PC-9 (cell line): ENCODE measurements around the gene NEUROG2. TPM values are rescaled to one million over a fixed set of nuclear protein-coding genes. Genes with fewer than 3 reads are reported as not detected.

Experiments used
- BruUV-seq: library from RNA; stranded (reverse); fragments of 400-500 nt; replicated peaks from 2 replicates; lab custom pipeline; 2021; lab: Mats Ljungman, UMichigan
- CTCF ChIA-PET: fragments of 300-600 bp; sonication (Branson Sonifier 250); formaldehyde crosslinking; loops from one replicate; lab custom pipeline; 2022; ENCODE audit warnings: antibody characterized with exemption; lab: Charles Lee
- POLR2A ChIA-PET: fragments of 300-600 bp; sonication (Branson Sonifier 250); formaldehyde crosslinking; loops from one replicate; lab custom pipeline; 2022; ENCODE audit warnings: antibody characterized with exemption; ENCODE audit not compliant: unreplicated experiment; lab: Charles Lee
- DNase-seq, 2 experiments: peaks; one replicate each; pipeline versions ENCODE4 v3.0.0 to v3.0.0-alpha.2; 2015 to 2022; ENCODE audit warnings: mixed read lengths in 1 of 2
- H2AFZ ChIP-seq: fragments of 200-600 bp; sonication (generic); 2 replicates; pipeline ENCODE4 v1.8.1; 2017; ENCODE audit warnings: antibody characterized with exemption
- H3F3A ChIP-seq: fragments of 200-600 bp; sonication (generic); 2 replicates; pipeline ENCODE4 v1.8.1; 2017; ENCODE audit warnings: antibody characterized with exemption, mild to moderate bottlenecking, low read depth; ENCODE audit not compliant: insufficient read depth
- H3K27ac ChIP-seq: fragments of 200-600 bp; sonication (generic); 2 replicates; pipeline ENCODE4 v1.6.1; 2016; ENCODE audit warnings: mixed run types
- H3K27me3 ChIP-seq: fragments of 200-600 bp; sonication (generic); 2 replicates; pipeline ENCODE4 v1.6.1; 2016; ENCODE audit warnings: low read depth, mixed run types; ENCODE audit not compliant: insufficient read depth
- H3K36me3 ChIP-seq: fragments of 200-600 bp; sonication (generic); 2 replicates; pipeline ENCODE4 v1.6.1; 2016; ENCODE audit warnings: low read depth, mixed run types
- H3K4me1 ChIP-seq: fragments of 200-600 bp; sonication (generic); replicated peaks from 2 replicates; pipeline ENCODE4 v1.6.1; 2016; ENCODE audit warnings: mixed run types; ENCODE audit not compliant: insufficient read depth
- H3K4me2 ChIP-seq: fragments of 200-600 bp; sonication (generic); 2 replicates; pipeline ENCODE4 v1.6.1; 2017; ENCODE audit warnings: mixed run types
- H3K4me3 ChIP-seq: fragments of 200-600 bp; sonication (generic); 2 replicates; pipeline ENCODE4 v1.6.1; 2016; ENCODE audit warnings: mixed run types
- H3K79me2 ChIP-seq: fragments of 200-600 bp; sonication (generic); 2 replicates; pipeline ENCODE4 v1.6.1; 2017; ENCODE audit warnings: low read depth, mixed run types
- H3K9me2 ChIP-seq: fragments of 200-600 bp; sonication (generic); 2 replicates; pipeline ENCODE4 v1.8.1; 2017; ENCODE audit warnings: mild to moderate bottlenecking; ENCODE audit not compliant: insufficient read depth
- H3K9me3 ChIP-seq: fragments of 200-600 bp; sonication (generic); 2 replicates; pipeline ENCODE4 v1.8.1; 2016; ENCODE audit warnings: low read depth; ENCODE audit not compliant: insufficient read depth
- H4K20me1 ChIP-seq: fragments of 200-600 bp; sonication (generic); 2 replicates; pipeline ENCODE4 v1.8.1; 2017; ENCODE audit not compliant: insufficient read depth
- CTCF ChIP-seq: fragments of 200-600 bp; sonication (generic); conservative IDR thresholded peaks from 2 replicates; pipeline ENCODE4 v1.6.1; 2017; ENCODE audit warnings: mixed run types, antibody characterized with exemption, mild to moderate bottlenecking, moderate library complexity
- EZH2 ChIP-seq: fragments of 200-600 bp; sonication (generic); IDR thresholded peaks from 2 replicates; pipeline ENCODE4 v1.8.0; 2017; ENCODE audit warnings: antibody characterized with exemption, low read depth
- intact Hi-C: fragments of 100-400 bp; cut with micrococcal nuclease; formaldehyde crosslinking; loops from one replicate; pipeline ENCODE4 v1.10.0; 2022; ENCODE audit not compliant: unreplicated experiment
- total RNA-seq: library from RNA; stranded (reverse); gene quantifications from 2 replicates; pipeline ENCODE4 v1.2.3, GENCODE V29; 2021

NEUROG2 gene
- total RNA-seq, 1 experiment from 2014 or later: not detected

GRCh38 chr4:112516471-112517066 lies 589 bp upstream of the NEUROG2 start:
- ChIA-PET CTCF (interaction anchor here (0.6 to 0.8 kb wide), 3 partner anchors 69 to 1178 kb away, joined by 3 to 9 read pairs (median 4); no protein-coding TSS in a partner anchor), POLR2A (no interaction called here)
- no peaks in the 10 kb centered on the region for H4K20me1 ChIP-seq
- no peaks in the 10 kb centered on the region for H3K79me2 ChIP-seq
- no peaks in the 10 kb centered on the region for H3K9me3 ChIP-seq
- intact Hi-C loops: no loop called here
- no peak for TF ChIP-seq CTCF
- TF ChIP-seq EZH2: no peak
- H3F3A ChIP-seq: no peaks in the 10 kb centered on the region
- no TSS peak for BruUV-seq
- no peaks in the 10 kb centered on the region for H3K36me3 ChIP-seq
- DNase-seq: no peak
- H3K4me2 ChIP-seq: peak overlapping the region; percentile 96
- H3K4me3 ChIP-seq: no peak overlapping the region
- H3K27me3 ChIP-seq: peaks cover 48% of the 10 kb centered on the region; the same call in 1 of the 2 replicates
- H3K9me2 ChIP-seq: no peaks in the 10 kb centered on the region
- no peaks in the 10 kb centered on the region for H3K4me1 ChIP-seq
- H3K27ac ChIP-seq: no peak overlapping the region
- H2AFZ ChIP-seq: no peak overlapping the region

GRCh38 chr4:112515198-112516065 lies 548 bp downstream of the NEUROG2 start:
- H3F3A ChIP-seq: no peaks in the 10 kb centered on the region
- POLR2A ChIA-PET: no interaction called here
- no peaks in the 10 kb centered on the region for H3K4me1 ChIP-seq
- no peaks in the 10 kb centered on the region for H3K79me2 ChIP-seq
- H3K4me2 ChIP-seq: peak overlapping the region; percentile 96
- TF ChIP-seq CTCF (no peak), EZH2 (peak; percentile 68)
- CTCF ChIA-PET: no interaction called here
- peak overlapping the region; percentile 90 for H2AFZ ChIP-seq
- H3K9me3 ChIP-seq: no peaks in the 10 kb centered on the region
- no peaks in the 10 kb centered on the region for H3K36me3 ChIP-seq
- no peak overlapping the region for H3K27ac ChIP-seq
- peaks cover 48% of the 10 kb centered on the region; the same call in 1 of the 2 replicates for H3K27me3 ChIP-seq
- no peaks in the 10 kb centered on the region for H3K9me2 ChIP-seq
- peak in 1 of 2 experiments; percentile 35 for DNase-seq
- H3K4me3 ChIP-seq: peak overlapping the region; percentile 85
- no peaks in the 10 kb centered on the region for H4K20me1 ChIP-seq
- no TSS peak for BruUV-seq
- intact Hi-C loops: no loop called here

- Histone ChIP-seq H3K79me2 (no peaks in the 10 kb centered on the region), H3K36me3 (no peaks in the 10 kb centered on the region), H4K20me1 (no peaks in the 10 kb centered on the region), H3F3A (no peaks in the 10 kb centered on the region), H3K27ac (no peak overlapping the region), H3K9me2 (no peaks in the 10 kb centered on the region), H3K4me2 (peak overlapping the region; percentile 96), H2AFZ (peak overlapping the region; percentile 90; the same call in 1 of the 2 replicates), H3K4me3 (peak overlapping the region; percentile 85; the same call in 1 of the 2 replicates), H3K9me3 (no peaks in the 10 kb centered on the region), H3K4me1 (no peaks in the 10 kb centered on the region), H3K27me3 (peaks cover 48% of the 10 kb centered on the region; the same call in 1 of the 2 replicates)
- intact Hi-C loops: no loop called here
- POLR2A ChIA-PET: no interaction called here
- TF ChIP-seq EZH2 (no peak), CTCF (no peak)
- CTCF ChIA-PET: no interaction called here
- no TSS peak for BruUV-seq
- DNase-seq: no peak
These were observed 1.3 kb downstream of the NEUROG2 start for GRCh38 chr4:112514647-112515197.
